T-helper 22 cell (primary cell): Measurements from ENCODE around the gene EIF4B.
A peak's percentile ranks its signal among the peaks of the same experiment; 100 is the strongest.
"Not testable (repeated sequence)": the region's sequence is repeated elsewhere in the genome, so short reads cannot be mapped to it uniquely, and the experiment has no call there.

Experiments
- DNase-seq: peaks from one replicate; pipeline ENCODE4 v3.0.0-alpha.2; 2020; ENCODE audit warnings: low read depth

The EIF4B gene, protein sequence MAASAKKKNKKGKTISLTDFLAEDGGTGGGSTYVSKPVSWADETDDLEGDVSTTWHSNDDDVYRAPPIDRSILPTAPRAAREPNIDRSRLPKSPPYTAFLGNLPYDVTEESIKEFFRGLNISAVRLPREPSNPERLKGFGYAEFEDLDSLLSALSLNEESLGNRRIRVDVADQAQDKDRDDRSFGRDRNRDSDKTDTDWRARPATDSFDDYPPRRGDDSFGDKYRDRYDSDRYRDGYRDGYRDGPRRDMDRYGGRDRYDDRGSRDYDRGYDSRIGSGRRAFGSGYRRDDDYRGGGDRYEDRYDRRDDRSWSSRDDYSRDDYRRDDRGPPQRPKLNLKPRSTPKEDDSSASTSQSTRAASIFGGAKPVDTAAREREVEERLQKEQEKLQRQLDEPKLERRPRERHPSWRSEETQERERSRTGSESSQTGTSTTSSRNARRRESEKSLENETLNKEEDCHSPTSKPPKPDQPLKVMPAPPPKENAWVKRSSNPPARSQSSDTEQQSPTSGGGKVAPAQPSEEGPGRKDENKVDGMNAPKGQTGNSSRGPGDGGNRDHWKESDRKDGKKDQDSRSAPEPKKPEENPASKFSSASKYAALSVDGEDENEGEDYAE

DNA sequence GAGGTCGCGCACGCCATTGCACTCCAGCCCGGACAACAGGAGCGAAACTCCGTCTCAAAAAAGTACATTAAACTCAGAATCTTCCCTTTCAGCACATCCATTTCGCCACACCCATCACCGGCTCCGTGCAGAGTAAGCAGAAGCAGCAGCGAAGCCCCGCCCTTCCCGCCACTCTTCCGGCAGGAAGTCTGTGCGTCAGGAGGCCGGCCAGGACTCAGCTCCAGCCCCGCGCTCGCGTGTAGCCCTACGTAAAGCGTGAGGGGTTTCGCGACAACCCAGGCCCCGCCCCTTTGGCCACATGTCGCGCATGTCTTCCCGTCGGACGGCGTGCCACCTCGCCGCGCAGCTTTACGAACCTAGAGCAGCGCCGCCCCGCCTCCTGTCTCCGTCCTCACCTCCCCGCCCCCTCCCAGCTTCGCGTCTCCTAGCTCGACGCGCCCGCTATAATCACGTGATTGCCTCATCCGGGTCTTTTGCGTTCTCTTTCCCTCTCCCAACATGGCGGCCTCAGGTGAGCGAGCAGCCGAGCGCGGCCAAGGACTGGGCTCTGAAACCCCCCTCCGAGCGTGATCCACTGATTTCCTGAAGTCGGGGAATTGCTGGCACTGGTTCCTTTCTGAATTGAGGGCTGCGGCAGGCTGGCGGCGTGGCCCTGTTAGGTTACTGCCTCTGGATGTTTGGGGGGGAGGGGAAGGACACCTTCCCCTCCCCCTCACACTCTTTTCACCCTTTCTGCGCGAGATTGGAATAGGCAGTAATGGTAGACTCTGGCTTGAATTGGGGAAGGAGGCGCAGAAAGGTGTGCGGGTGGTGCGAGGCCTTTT is at the start of gene EIF4B:
EIF4B (plus strand) TSS at position 471 of the 824 bp plus-strand sequence; CDS start at position 499, 28 bp downstream.
- peak; percentile 100 for DNase-seq

DNA sequence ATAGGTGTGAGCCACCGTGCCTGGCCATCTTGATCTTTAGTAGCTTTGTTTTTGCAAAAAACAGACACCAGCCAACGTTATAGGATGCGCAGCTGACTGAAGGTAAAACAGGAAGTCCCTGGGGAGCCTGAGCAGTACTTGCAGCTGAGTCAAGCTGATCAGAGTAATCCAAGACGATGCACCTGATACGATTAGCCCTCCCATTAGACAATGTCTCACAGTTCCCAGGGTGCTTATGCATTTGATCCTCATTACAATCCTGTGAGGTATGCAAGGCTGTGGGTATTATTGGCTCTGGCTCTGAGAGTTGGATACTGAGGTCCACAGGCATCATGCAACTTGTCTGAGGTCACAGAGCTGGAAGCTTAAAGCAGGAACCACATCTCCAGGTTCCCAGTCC is 49.3 kb upstream of the EIF4B start:
- DNase-seq, result no peak

GRCh38 chr12:52964556-52965336 is 41.5 kb upstream of the EIF4B start:
- DNase-seq, result no peak

DNA sequence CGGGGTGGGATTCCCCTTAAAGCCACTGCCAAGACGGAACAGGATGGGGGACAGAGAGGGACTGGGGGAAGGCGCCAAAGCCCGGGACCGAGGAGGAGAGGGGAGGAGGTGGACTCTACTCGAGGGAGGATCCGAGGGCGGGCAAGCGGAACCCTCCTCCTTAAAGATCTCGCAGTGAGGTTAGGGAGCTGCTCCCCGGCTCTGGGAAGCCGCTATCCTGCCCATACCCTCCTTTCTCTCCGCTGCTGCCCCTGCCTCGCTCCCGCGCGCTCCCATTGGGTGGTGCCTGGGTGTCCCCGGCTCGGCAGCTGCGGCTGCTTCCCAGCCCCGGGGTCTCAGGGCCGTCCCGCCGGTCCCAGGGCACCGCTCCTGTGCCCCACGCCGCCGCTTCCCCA is 40.9 kb upstream of the EIF4B start:
- no peak for DNase-seq

- no peak for DNase-seq
Measured at GRCh38 chr12:52969166-52969795, 37.0 kb upstream of the EIF4B start.

GRCh38 chr12:52969828-52970569 is 36.3 kb upstream of the EIF4B start:
- no peak for DNase-seq

DNA sequence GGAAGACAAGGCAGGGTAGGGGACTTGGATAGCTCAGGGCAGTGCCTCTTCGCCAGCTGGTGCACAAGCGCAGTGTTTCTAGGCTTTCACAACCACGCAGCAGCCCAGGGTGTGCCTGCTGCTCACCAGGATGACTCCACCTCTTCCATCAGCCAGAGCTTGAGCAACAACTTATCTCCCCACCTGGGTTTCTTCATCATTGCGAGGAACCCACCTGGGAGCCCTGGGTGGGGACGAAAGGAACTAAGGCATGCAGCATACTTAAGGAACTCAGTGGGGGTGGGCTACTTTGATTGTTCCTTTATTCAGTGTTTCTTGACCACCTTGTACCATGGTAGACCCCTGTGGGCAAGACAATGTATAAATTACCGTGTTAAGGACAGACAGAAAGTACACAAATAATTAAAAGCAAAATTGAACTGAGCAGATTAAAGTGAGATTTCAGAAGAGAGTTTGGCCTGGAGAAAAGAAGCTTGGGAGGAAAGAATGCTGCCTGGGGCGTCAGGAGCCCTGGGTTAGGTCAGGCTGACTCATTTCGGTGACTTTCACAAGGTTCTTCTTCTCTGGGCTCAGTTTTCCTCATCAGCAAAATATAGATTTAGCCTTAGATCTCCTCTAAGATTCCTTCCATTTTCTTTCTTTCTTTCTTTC is 34.5 kb upstream of the EIF4B start:
- DNase-seq, result no peak

DNA sequence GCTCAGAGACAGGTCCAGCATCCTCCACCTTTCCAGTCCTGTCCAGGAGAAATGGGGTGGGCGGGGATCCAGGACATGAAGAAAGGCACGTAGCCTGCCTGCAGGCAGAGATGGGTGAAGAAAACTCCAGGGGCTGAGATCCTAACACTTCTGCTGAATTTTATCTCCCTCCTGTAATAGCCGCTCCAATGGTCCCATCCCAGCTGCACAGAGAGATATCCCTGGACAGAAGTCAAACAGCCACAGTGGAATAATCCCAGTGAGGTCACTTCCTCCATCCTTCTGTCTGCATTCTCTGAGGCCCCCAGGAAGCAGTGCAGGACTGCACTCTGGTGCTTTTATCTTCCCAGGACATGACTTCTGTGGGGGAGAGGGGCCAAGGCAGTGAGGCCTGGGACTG is 31.1 kb upstream of the EIF4B start:
- no peak for DNase-seq

- DNase-seq, result no peak
Measured at GRCh38 chr12:52975820-52976573, 30.3 kb upstream of the EIF4B start.

- DNase-seq, result no peak
Measured at GRCh38 chr12:52976574-52977071, 29.6 kb upstream of the EIF4B start.

DNA sequence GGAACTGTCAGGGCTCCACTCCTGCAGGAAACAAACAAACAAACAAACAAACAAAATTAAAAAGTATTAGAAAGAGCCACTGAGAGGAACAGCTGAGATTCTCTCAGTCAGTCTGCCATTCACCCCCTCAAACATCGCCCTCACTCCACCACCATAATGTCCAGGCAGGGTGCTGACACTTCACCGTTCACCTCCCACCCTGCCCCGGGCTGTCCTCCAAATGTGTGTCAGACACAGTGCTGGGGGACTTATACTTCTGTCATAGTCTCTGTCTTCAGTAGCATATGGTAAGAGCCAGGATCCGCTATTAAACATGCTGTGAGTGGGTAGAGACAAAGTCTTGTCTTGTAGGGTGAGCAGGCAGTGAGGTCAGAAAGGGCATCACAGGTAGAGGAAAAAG is 29.1 kb upstream of the EIF4B start:
- DNase-seq, result no peak

DNA sequence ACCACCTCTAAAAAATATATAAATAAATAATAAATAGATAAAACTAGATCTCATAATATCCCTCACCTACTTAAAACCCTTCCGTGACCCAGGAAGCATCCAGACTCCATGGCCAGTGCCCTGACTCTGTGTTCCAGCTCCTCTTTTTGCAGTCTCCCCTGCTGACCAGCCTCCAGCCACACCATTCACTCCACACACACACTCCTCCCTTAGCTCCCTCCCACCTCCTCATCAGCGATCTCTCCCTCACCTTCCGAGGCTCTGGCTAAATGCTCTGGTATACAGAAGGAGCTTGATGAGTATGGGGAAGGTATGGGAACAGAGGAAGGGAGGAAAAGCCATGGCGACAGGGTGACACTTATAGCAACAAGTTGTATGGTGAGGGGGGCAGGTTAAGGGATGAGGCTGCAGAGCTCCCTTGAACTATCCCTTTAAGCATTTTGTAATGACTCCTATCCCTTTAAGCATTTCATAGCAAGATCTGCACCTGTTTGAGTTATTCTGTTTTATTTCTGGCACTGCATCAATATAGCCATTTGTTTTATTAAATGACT is 26.1 kb upstream of the EIF4B start:
- no peak for DNase-seq

GRCh38 chr12:52980650-52981423 is 25.4 kb upstream of the EIF4B start:
- peak; percentile 54 for DNase-seq

DNA sequence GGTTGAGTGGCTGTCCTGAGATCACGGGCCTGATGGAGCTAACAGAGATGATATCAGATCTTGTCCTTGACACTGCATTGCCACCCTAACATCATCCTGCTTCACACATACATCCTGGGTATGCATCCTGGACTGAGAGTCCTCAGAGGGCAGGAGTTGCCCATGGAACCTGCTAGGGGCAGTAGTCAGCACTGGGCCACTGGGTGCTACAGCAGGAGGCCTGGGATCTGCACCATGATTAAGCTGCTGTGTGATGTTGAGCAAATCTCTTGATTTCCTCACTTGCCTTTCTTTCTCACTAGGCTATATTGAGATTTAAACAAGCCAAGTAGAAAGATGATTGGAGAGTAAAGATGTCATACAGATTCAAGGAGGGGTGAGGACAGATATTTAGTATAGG is 22.1 kb upstream of the EIF4B start:
- no peak for DNase-seq

DNA sequence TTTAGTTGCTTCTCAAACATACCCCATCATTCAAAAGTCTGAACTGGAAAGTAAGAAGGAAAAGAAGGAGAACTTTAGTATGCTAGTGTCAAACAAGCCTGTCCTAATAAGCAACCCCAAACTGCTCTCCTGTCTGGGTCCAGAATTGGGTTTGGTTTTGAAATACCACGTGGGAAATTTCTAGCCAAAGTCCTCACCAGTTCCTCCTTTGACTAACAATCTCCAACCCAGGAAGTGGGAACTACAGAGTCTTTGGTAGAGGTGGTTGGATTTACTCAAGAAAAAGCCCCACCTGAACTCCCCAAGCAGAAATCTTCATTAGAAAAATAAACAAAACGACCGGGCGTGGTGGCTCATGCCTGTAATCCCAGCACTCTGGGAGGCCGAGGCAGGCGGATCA is 17.4 kb upstream of the EIF4B start:
- no peak for DNase-seq

DNA sequence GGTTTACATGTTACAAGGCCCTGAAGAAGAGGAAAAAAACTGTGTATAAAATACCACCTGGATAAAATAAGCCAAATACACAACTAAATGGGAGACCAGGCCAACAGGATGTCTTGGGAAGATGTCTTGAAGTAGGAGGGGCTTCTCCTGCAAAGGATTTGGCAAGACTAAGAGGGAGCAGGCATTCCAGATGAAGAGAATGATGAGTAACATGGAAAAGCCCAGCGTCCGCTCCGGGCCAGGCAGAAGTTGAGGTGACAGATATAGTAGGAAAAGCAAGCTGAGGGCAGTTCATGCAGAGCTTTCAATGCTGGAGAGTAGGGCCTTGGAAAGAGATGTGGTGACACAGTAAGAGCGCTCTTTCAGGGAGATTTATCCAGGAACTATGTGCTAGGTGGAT is 16.1 kb upstream of the EIF4B start:
- no peak for DNase-seq

DNA sequence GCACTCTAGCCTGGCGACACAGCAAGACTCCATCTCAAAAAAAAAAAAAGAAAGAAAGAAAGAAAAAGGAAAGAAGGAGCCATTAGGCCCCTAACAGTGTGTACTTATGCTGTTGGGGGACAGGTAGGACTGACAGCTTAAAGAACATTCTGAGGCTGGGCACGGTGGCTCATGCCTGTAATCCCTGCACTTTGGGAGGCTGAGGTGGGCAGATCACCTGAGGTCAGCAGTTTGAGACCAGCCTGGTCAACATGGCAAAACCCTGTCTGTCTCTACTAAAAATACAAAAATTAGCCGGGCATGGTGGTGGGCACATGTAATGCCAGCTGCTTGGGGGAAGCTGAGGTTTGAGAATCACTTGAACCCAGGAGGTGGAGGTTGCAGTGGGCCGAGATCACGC is 14.0 kb upstream of the EIF4B start:
- DNase-seq, result not testable (repeated sequence)
